HG03460 (cell line): ENCODE data around the gene POLN.

Experiments
- ATAC-seq: cut with Tn5 transposase; IDR thresholded peaks from one replicate; pipeline ENCODE4 v1.9.1; 2021; ENCODE audit not compliant: unreplicated experiment

POLN gene

DNA sequence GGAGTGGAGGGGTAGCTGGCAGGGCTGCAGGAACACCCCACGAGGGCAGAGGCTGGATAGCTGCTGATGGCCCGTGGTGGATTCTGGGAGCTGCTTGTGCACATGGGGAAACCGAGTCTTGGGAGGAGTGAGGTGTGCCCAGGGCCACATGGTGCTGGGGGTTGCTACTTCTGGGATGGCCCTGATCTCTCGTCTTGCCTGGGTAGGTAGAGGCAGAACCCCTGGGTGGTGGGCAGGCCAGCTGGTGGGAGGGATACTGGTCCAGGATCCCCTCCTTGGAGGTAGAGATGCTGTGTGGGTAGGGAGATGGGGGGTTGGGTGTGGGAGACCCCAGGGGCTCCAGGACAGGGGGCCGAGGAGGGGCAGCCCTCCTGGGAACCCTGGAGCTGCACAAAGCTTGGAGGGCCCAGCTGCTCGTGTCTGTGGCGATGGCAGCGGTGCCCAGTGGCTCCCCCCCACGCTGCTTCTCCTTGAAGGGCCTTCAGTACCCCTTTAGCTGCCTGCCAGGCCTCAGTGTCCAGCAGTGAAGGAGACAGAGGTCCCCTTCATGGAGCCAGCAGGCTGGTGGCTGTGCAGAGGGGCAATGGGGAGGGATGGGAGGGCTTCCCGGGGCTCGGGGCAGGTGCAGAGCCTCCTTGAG is 179.6 kb downstream of the POLN start:
- ATAC-seq = no peak

DNA sequence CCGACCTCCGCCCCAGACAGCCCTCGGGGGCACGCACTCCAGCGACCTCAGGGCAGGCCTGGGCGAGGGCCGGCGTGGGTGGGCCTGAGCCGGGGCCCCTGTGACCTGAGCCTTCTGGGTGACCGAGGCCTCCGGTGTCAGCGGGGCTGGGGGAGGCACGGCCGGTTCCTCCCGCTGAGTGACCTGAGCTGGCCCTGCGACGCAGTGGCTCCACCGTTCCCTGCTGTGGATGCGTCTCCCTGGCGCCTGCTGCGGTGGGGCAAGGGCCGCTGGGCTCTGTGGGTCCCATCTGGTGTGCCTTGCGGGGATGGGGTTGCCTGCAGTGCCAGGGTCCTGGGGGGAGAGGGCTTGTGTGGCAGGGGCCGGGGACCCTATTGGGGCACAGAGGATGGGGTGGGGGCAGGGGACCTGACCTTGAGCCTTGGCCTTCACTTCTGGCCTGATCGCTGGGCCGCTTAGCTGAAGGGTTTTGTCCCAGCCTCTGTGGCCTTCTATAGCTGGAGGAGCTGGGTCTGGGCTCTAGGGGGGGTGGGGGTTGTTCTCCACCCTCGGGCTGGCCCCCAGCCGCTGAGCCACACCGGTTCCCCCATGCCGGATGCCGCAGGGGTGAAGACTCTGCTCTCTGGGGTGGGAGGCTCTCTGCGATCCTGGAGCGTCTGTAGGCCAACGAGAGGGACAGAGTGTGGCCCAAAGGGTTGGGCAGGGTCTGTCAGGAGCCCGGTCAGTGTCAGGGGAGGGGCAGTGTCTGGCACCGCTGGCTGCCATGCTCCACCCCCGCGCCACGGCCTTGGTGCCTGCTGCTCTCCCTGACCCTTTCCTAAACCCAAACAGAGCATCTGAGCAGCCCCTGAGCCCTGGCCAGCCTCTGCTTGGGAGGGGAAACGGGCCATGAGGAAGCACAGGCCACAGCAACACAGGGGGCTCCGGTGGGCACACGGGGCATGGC is 180.5 kb downstream of the POLN start:
- no peak for ATAC-seq

- ATAC-seq = no peak
These were observed 181.2 kb downstream of the POLN start for GRCh38 chr4:2060611-2061185.

- ATAC-seq = no peak
These were observed 182.0 kb downstream of the POLN start for GRCh38 chr4:2059726-2060602.

- ATAC-seq = no peak
These were observed 182.7 kb downstream of the POLN start, which contains the start of gene NAT8L for GRCh38 chr4:2059046-2059725. NAT8L (plus strand) TSS chr4:2059327; CDS start chr4:2059512, 185 bp downstream.

DNA sequence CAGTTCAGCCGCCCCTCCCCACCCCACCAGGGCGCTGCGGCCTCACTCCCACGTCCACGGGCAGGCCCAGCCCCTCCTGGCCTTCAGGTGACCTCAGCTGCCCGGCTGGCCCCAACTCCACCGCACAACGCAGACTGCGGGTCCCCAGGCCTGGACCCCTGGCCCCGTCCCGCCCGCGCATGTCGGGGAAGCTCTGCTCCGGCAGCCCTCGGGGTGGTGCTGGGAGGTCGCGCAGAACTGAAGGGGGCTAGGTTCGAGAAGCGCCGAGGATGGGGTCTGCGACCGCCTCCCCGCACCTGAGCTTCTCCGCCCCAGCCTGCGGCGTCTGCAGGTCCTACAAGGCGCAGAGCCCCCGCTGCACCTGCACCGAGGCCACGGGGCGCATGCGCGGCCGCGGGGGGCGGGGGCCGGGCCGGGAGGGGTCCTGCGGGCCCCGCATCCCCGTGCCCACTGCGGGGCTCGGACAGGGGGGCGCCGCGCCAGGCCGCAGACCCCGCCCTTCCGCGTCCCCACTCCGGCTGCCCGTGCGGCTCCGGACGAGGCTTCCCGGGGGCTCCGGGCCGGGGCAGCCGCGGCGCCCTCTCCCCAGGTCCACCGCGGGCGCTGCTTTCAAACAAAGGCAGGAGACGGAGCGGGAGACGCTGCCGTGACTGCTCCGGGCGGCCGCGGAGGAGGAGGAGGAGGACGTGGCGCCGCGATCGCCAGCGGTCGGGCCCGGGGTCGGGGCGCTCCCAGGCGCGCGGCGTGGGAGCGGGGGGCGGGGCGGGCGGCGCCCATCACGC is 183.5 kb downstream of the POLN start:
- ATAC-seq = no peak

GRCh38 chr4:2057382-2058065 is 184.4 kb downstream of the POLN start:
- ATAC-seq = no peak

DNA sequence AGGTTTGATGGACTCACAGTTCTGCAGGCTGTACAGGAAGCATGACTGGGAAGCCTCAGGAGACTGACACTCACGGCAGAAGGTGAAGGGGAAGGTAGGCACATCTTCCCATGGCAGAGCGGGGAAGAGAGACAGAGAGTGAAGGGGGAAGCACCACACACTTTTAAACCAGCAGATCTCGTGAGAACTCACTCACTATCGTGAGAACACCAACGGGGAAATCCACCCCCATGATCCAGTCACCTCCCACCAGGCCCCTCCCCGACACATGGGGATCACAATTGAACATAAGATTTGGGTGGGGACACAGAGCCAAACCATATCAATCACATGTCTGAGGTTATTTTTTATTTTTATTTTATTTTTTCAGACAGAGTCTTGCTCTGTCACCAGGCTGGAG is 187.7 kb downstream of the POLN start:
- no peak for ATAC-seq

DNA sequence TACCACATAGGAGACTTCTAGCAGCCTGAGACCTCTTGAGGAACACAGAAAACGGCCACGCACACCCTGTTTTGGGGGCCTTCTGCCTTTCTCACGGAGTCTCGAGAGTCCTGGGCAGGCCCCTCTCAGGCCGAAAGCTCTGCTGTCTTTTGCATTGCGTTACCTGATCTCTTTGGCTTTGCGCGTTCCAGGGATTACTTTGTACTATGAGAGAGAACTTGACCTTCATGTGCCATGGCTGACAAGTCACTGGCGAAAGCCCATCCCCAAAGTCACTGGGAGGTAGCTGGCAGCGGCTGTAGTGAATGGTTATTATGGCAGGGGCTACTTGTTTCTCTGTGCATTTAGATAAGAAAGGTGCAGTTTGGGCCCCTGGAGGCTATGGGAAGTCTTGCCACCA is 190.8 kb downstream of the POLN start:
- ATAC-seq = no peak

- no peak for ATAC-seq
These were observed 192.1 kb downstream of the POLN start for GRCh38 chr4:2049811-2050210.

- ATAC-seq = no peak
These were observed 192.5 kb downstream of the POLN start for GRCh38 chr4:2049381-2049780.

GRCh38 chr4:2048831-2049230 is 193.1 kb downstream of the POLN start:
- no peak for ATAC-seq

- ATAC-seq = no peak
These were observed 193.9 kb downstream of the POLN start for GRCh38 chr4:2047781-2048581.

DNA sequence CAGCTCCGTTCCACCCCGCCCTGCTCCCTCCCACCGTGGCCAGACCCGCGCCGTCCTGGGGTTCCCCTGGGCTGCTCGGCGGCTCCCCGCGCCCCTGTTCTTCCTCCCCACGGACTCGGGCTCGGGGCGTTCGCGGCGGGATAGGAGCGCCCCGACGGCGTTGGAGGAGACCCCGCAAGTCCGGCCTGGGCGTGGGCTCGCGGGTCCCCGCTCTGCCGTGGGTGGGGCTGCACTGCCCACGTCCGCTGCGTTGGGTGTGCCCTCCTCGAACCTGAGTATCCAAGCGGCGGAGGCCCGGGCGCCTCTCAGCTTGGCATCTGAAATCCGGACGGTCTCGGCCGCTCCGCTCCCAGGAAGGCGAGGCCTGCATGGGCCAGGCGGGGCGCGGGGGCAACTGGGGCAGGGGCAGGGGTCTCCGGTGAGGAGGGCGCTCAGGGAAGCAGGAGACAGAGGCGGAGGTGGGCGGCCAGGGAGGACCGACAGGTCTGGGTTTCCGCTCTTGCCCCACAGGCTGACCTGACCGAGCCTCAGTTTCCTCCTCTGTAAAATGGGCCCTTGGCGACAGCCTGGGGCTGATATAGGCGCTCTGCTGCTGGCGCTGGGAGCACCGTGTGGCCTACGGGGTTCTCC is 194.8 kb downstream of the POLN start:
- ATAC-seq = no peak

- ATAC-seq = no peak
These were observed 195.6 kb downstream of the POLN start for GRCh38 chr4:2046031-2046961.

GRCh38 chr4:2045518-2045951 is 196.4 kb downstream of the POLN start:
- no peak for ATAC-seq
